Measurements from ENCODE around the gene LAMP1. TPM values are rescaled to one million over a fixed set of nuclear protein-coding genes. Genes with fewer than 3 reads are reported as not detected.

LAMP1 gene
- total and polyA plus RNA-seq, 2 donors from 2014 or later, result 210 to 256 TPM

DNA sequence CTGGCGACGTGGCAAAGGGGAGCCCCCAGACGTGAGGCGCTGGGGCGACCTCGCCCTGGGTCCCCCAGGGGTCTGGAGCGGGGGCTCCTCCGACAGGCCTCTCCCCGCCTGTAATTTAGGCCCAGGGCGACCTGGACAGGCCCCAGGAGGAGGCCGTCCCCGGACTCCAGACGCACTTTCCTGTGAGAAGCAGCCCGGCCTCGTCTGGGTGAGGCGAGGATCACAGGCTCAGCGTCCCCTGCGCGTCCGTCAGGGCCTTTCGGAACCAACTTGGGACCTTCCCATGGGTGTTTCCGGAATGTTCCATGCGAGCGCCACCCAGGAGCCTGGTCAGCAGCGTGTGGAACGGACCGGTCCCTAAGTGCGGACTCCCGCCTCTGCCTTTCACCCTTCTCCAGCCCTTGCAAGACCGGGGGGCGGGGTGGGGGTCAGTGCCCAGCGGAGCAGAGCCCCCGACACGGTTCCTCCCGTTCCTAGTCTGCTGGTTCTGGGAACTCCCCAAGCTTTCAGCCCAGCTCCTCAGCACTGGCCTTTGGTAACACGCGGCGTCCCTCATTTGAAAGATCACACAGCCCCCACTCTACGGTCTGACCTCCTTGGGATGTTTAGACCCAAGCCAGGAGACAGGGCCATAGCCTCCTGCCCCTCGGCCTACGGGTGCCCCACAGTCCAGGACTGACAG is 68.0 kb downstream of the LAMP1 start:
- DNase-seq (peak in 2 of 5 donors; percentile 78 to 82), FAIRE-seq (no peak)
- Histone ChIP-seq H3K9me3 (ENCODE audit: control insufficient read depth in 2 of 3, insufficient read depth in 1 of 3, low read length in 3 of 3) (no peaks in the 10 kb centered on the region), H3K4me3 (ENCODE audit: low read length in 3 of 3) (peak overlapping the region in 1 of 3 donors; percentile 51), H3K4me1 (ENCODE audit: control insufficient read depth in 2 of 3, insufficient read depth in 2 of 3, low read depth in 1 of 3, low read length in 3 of 3) (no peaks in the 10 kb centered on the region), H3K36me3 (ENCODE audit: control insufficient read depth in 2 of 3, insufficient read depth in 3 of 3, low read length in 3 of 3) (no peaks in the 10 kb centered on the region), H3K9ac (ENCODE audit: low read length in 3 of 3) (peak overlapping the region in 1 of 3 donors; percentile 40), H3K27ac (ENCODE audit: low read depth in 2 of 2, low read length in 2 of 2) (no peak overlapping the region), H3K27me3 (ENCODE audit: control insufficient read depth, insufficient read depth, low read length) (no peaks in the 10 kb centered on the region)
- no peak for TF ChIP-seq CTCF (IDR thresholded peaks at IDR 0.05; ENCODE audit: borderline replicate concordance, extremely low read depth, insufficient read depth)
- intact Hi-C loops (cut with DNase I), result no loop called here

- no peaks in the 10 kb centered on the region for H3K9me3 ChIP-seq (ENCODE audit: control insufficient read depth in 2 of 3, insufficient read depth in 1 of 3, low read length in 3 of 3)
- DNase-seq (peak in 1 of 5 donors; percentile 80), FAIRE-seq (no peak)
- TF ChIP-seq CTCF (IDR thresholded peaks at IDR 0.05; ENCODE audit: borderline replicate concordance, extremely low read depth, insufficient read depth), result no peak
- H3K4me1 ChIP-seq (ENCODE audit: control insufficient read depth in 2 of 3, insufficient read depth in 2 of 3, low read depth in 1 of 3, low read length in 3 of 3), result no peaks in the 10 kb centered on the region
- no peak overlapping the region for H3K4me3 ChIP-seq (ENCODE audit: low read length in 3 of 3)
- no peak overlapping the region for H3K27ac ChIP-seq (ENCODE audit: low read depth in 2 of 2, low read length in 2 of 2)
- intact Hi-C loops (cut with DNase I), result no loop called here
- no peak overlapping the region for H3K9ac ChIP-seq (ENCODE audit: low read length in 3 of 3)
- no peaks in the 10 kb centered on the region for H3K36me3 ChIP-seq (ENCODE audit: control insufficient read depth in 2 of 3, insufficient read depth in 3 of 3, low read length in 3 of 3)
- H3K27me3 ChIP-seq (ENCODE audit: control insufficient read depth, insufficient read depth, low read length), result no peaks in the 10 kb centered on the region
These were observed 68.5 kb downstream of the LAMP1 start for GRCh38 chr13:113365583-113365970.

DNA sequence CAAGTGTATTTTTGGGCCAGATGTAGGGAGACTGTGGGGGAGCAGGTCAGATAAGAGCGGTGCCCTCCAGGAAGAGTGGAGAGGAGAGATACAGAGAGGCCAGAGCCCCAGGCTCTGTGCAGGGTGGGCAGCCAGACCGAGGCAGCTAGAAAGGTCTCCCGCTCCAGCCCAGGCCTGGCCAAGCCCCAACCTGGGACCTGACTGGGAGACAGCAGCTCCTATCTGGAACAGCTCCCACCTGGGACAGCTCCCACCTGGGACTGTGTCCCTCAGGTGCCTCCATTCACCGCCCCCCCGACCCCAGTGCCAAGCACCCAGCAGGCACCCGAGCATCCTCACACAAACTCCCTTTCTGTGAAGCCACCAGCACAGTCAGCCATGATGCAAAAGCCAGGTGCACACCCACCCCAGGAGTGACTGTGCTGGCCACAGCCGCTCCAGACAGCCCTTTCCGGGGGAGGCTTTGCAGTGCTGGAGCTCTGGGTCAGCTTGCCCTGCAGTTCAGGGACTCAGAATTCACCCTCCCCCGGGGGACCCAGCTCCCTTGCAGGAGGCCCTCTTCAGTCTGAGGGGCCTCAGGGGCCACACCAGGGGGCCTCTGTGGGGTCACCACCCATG is 69.0 kb downstream of the LAMP1 start:
- intact Hi-C loops (cut with DNase I), result no loop called here

More for the DNA sequence above, 69.0 kb downstream of the LAMP1 start:
- H3K27me3 ChIP-seq (ENCODE audit: control insufficient read depth, insufficient read depth, low read length), result no peaks in the 10 kb centered on the region
- TF ChIP-seq CTCF (IDR thresholded peaks at IDR 0.05; ENCODE audit: borderline replicate concordance, extremely low read depth, insufficient read depth), result no peak
- H3K4me3 ChIP-seq (ENCODE audit: low read length in 3 of 3), result no peak overlapping the region
- H3K9me3 ChIP-seq (ENCODE audit: control insufficient read depth in 2 of 3, insufficient read depth in 1 of 3, low read length in 3 of 3), result no peaks in the 10 kb centered on the region
- H3K4me1 ChIP-seq (ENCODE audit: control insufficient read depth in 2 of 3, insufficient read depth in 2 of 3, low read depth in 1 of 3, low read length in 3 of 3), result no peaks in the 10 kb centered on the region
- FAIRE-seq (no peak), DNase-seq (peak; percentile 17 to 70 (median 33))
- no peaks in the 10 kb centered on the region for H3K36me3 ChIP-seq (ENCODE audit: control insufficient read depth in 2 of 3, insufficient read depth in 3 of 3, low read length in 3 of 3)
- no peak overlapping the region for H3K9ac ChIP-seq (ENCODE audit: low read length in 3 of 3)
- no peak overlapping the region for H3K27ac ChIP-seq (ENCODE audit: low read depth in 2 of 2, low read length in 2 of 2)
